MM.1S (cell line): Measurements from ENCODE around the gene SLC22A1.
"Not testable (repeated sequence)": the region's sequence is repeated elsewhere in the genome, so short reads cannot be mapped to it uniquely, and the experiment has no call there.

Experiments
- DNase-seq: peaks from one replicate; pipeline ENCODE4 v3.0.0-alpha.2; 2015
- H2AFZ ChIP-seq: fragments of 300-600 bp; sonication (generic); 2 replicates; pipeline ENCODE4 v1.6.0; 2016; ENCODE audit warnings: antibody characterized with exemption, low read length
- H3F3A ChIP-seq: fragments of 300-600 bp; sonication (generic); 2 replicates; pipeline ENCODE4 v1.6.1; 2016; ENCODE audit warnings: mild to moderate bottlenecking, antibody characterized with exemption, low read length, moderate library complexity, mixed read lengths; ENCODE audit not compliant: insufficient read depth
- H3K27ac ChIP-seq: fragments of 300-600 bp; sonication (generic); 2 replicates; pipeline ENCODE4 v1.5.1; 2016; ENCODE audit warnings: mild to moderate bottlenecking, low read length
- H3K27me3 ChIP-seq: fragments of 300-600 bp; sonication (generic); replicated peaks from 2 replicates; pipeline ENCODE4 v1.6.0; 2016; ENCODE audit warnings: low read length; ENCODE audit not compliant: insufficient read depth
- H3K36me3 ChIP-seq: fragments of 300-600 bp; sonication (generic); replicated peaks from 2 replicates; pipeline ENCODE4 v1.6.1; 2016; ENCODE audit warnings: mild to moderate bottlenecking, low read length, mixed read lengths; ENCODE audit not compliant: insufficient read depth
- H3K4me1 ChIP-seq: fragments of 300-600 bp; sonication (generic); 2 replicates; pipeline ENCODE4 v1.6.1; 2016; ENCODE audit warnings: low read length, mixed read lengths
- H3K4me2 ChIP-seq: fragments of 300-600 bp; sonication (generic); 2 replicates; pipeline ENCODE4 v1.6.0; 2016; ENCODE audit warnings: low read depth, low read length
- H3K4me3 ChIP-seq: fragments of 300-600 bp; sonication (generic); 2 replicates; pipeline ENCODE4 v1.5.1; 2016; ENCODE audit warnings: low read length, mixed read lengths
- H3K79me2 ChIP-seq: fragments of 300-600 bp; sonication (generic); 2 replicates; pipeline ENCODE4 v1.6.1; 2016; ENCODE audit warnings: mixed run types, low read length, mixed read lengths
- H3K9ac ChIP-seq: fragments of 300-600 bp; sonication (generic); 2 replicates; pipeline ENCODE4 v1.6.1; 2016; ENCODE audit warnings: low read length, mixed read lengths
- H3K9me2 ChIP-seq: fragments of 300-600 bp; sonication (generic); replicated peaks from 2 replicates; pipeline ENCODE4 v1.6.1; 2016; ENCODE audit warnings: mild to moderate bottlenecking, low read length, mixed read lengths; ENCODE audit not compliant: insufficient read depth
- H3K9me3 ChIP-seq: fragments of 300-600 bp; sonication (generic); replicated peaks from 2 replicates; pipeline ENCODE4 v1.6.1; 2016; ENCODE audit warnings: mild to moderate bottlenecking, low read length, mixed read lengths; ENCODE audit not compliant: insufficient read depth
- H4K20me1 ChIP-seq: fragments of 300-600 bp; sonication (generic); 2 replicates; pipeline ENCODE4 v1.6.1; 2016; ENCODE audit warnings: mild to moderate bottlenecking, low read length, moderate library complexity, mixed read lengths; ENCODE audit not compliant: insufficient read depth
- CTCF ChIP-seq: fragments of 300-600 bp; sonication (generic); IDR thresholded peaks from 2 replicates; pipeline ENCODE4 v1.5.1; 2016; ENCODE audit warnings: antibody characterized with exemption, low read length, mixed read lengths
- EZH2 ChIP-seq: fragments of 300-600 bp; sonication (generic); optimal IDR thresholded peaks from 2 replicates; pipeline ENCODE3; 2017; ENCODE audit warnings: low read depth, mild to moderate bottlenecking, antibody characterized with exemption, low read length, mixed read lengths
- EZH2phosphoT487 ChIP-seq: fragments of 300-600 bp; sonication (generic); IDR thresholded peaks from 2 replicates; pipeline ENCODE4 v1.6.1; 2018; ENCODE audit warnings: antibody characterized with exemption, low read length

SLC22A1 gene

GRCh38 chr6:160133441-160134336 is 12.1 kb downstream of the SLC22A1 start:
- TF ChIP-seq EZH2 (no peak), EZH2phosphoT487 (no peak), CTCF (no peak)
- no peaks in the 10 kb centered on the region for H3K27me3 ChIP-seq
- no peaks in the 10 kb centered on the region for H4K20me1 ChIP-seq
- H3F3A ChIP-seq, result no peaks in the 10 kb centered on the region
- no peaks in the 10 kb centered on the region for H3K36me3 ChIP-seq
- H3K4me2 ChIP-seq, result no peak overlapping the region
- no peak for DNase-seq
- no peak overlapping the region for H2AFZ ChIP-seq
- H3K4me1 ChIP-seq, result no peaks in the 10 kb centered on the region
- no peaks in the 10 kb centered on the region for H3K79me2 ChIP-seq
- no peaks in the 10 kb centered on the region for H3K9me3 ChIP-seq
- no peak overlapping the region for H3K4me3 ChIP-seq
- H3K9ac ChIP-seq, result no peak overlapping the region
- H3K27ac ChIP-seq, result no peak overlapping the region
- no peaks in the 10 kb centered on the region for H3K9me2 ChIP-seq

- not testable (repeated sequence) for H3K79me2 ChIP-seq, H3F3A ChIP-seq, H3K9ac ChIP-seq, H3K9me3 ChIP-seq, H4K20me1 ChIP-seq, DNase-seq, H3K4me1 ChIP-seq, H3K4me3 ChIP-seq, H3K27me3 ChIP-seq, H3K36me3 ChIP-seq, H3K4me2 ChIP-seq, H3K27ac ChIP-seq, H3K9me2 ChIP-seq, H2AFZ ChIP-seq
Observed at GRCh38 chr6:160134337-160134751, 12.7 kb downstream of the SLC22A1 start.

GRCh38 chr6:160134779-160135547 is 13.3 kb downstream of the SLC22A1 start:
- H3K4me2 ChIP-seq, result no peak overlapping the region
- no peaks in the 10 kb centered on the region for H3K27me3 ChIP-seq
- no peak overlapping the region for H3K27ac ChIP-seq
- no peaks in the 10 kb centered on the region for H3K36me3 ChIP-seq
- no peak overlapping the region for H3K9ac ChIP-seq
- H3F3A ChIP-seq, result no peaks in the 10 kb centered on the region
- TF ChIP-seq EZH2 (no peak), CTCF (no peak), EZH2phosphoT487 (no peak)
- H3K9me2 ChIP-seq, result no peaks in the 10 kb centered on the region
- no peaks in the 10 kb centered on the region for H3K79me2 ChIP-seq
- H3K4me1 ChIP-seq, result no peaks in the 10 kb centered on the region
- no peaks in the 10 kb centered on the region for H3K9me3 ChIP-seq
- H3K4me3 ChIP-seq, result no peak overlapping the region
- no peak overlapping the region for H2AFZ ChIP-seq
- DNase-seq, result no peak
- no peaks in the 10 kb centered on the region for H4K20me1 ChIP-seq
